Spleen (tissue), 11 donors: ENCODE results near the gene SERPINA12. TPM values are rescaled to one million over a fixed set of nuclear protein-coding genes. Genes with fewer than 3 reads are reported as not detected.

Experiments used
- DNase-seq: peaks from one replicate; pipeline ENCODE4 v3.0.0-alpha.2; 2020
- H3K27ac ChIP-seq, 8 donors: fragments of 200-600 bp; sonication (generic) in 7 of 8; 1 replicate in 4 of 8; 2 replicates in 4 of 8; pipeline versions ENCODE4 v1.5.0 to v1.8.0; 2016 to 2021; ENCODE audit warnings: inconsistent platforms in 4 of 8, mild to moderate bottlenecking in 4 of 8, moderate library complexity in 1 of 8
- H3K27me3 ChIP-seq, 7 donors: fragments of 200-600 bp; sonication (generic) in 6 of 7; replicated peaks in 1 of 7; 1 replicate in 4 of 7; 2 replicates in 3 of 7; pipeline versions ENCODE4 v1.5.0 to v1.8.0; 2016 to 2021; ENCODE audit warnings: inconsistent platforms in 3 of 7, mild to moderate bottlenecking in 1 of 7
- H3K36me3 ChIP-seq, 6 donors: fragments of 200-600 bp; sonication (generic) in 5 of 6; 1 replicate in 4 of 6; 2 replicates in 2 of 6; pipeline versions ENCODE4 v1.5.0 to v1.8.0; 2016 to 2021; ENCODE audit warnings: inconsistent platforms in 2 of 6
- H3K4me1 ChIP-seq, 6 donors: fragments of 200-600 bp; sonication (generic) in 5 of 6; 1 replicate in 3 of 6; 2 replicates in 3 of 6; pipeline versions ENCODE4 v1.5.0 to v1.8.0; 2016 to 2021; ENCODE audit warnings: inconsistent platforms in 3 of 6
- H3K4me3 ChIP-seq, 8 donors: fragments of 200-600 bp; sonication (generic) in 7 of 8; 1 replicate in 4 of 8; 2 replicates in 4 of 8; pipeline versions ENCODE4 v1.5.0 to v1.8.0; 2016 to 2021; ENCODE audit warnings: inconsistent platforms in 4 of 8, mild to moderate bottlenecking in 4 of 8, moderate library complexity in 2 of 8
- H3K9me3 ChIP-seq, 8 donors: fragments of 200-600 bp; sonication (generic) in 7 of 8; 1 replicate in 4 of 8; 2 replicates in 4 of 8; pipeline versions ENCODE4 v1.5.0 to v1.8.0; 2016 to 2021; ENCODE audit warnings: inconsistent platforms in 4 of 8
- CTCF ChIP-seq, 11 experiments: fragments of 200-600 bp in 7 of 11; fragments of 450-650 bp in 4 of 11; sonication (generic) in 4 of 11; IDR thresholded peaks in 8 of 11; conservative IDR thresholded peaks in 3 of 11; 1 replicate in 7 of 11; 2 replicates in 4 of 11; pipeline versions ENCODE4 v1.4.0 to v1.8.0; 2016 to 2021; ENCODE audit warnings: antibody characterized with exemption in 11 of 11, inconsistent platforms in 4 of 11, mild to moderate bottlenecking in 1 of 11
- POLR2A ChIP-seq, 3 donors: fragments of 450-650 bp; IDR thresholded peaks; one replicate each; pipeline ENCODE4 v1.5.1; 2017; ENCODE audit warnings: antibody characterized with exemption in 3 of 3, mild to moderate bottlenecking in 1 of 3
- POLR2AphosphoS5 ChIP-seq, 3 donors: sonication (generic); formaldehyde crosslinking; IDR thresholded peaks; one replicate each; pipeline ENCODE4 v1.5.1; 2017; ENCODE audit warnings: antibody characterized with exemption in 3 of 3
- WGBS, 5 donors: extraction: QIAGEN DNeasy Blood & Tissue Kit in 3 of 5; methylation state at CpG; one replicate each; pipeline versions ENCODE4 v1.1.5 to v1.1.7; 2013 to 2018; 5-methylcytosine and 5-hydroxymethylcytosine counted together
- intact Hi-C: fragments of 100-400 bp; cut with DNase I; formaldehyde crosslinking; loops from one replicate; pipeline ENCODE4 v1.15.0; 2023; ENCODE audit warnings: low total_unique reads
- polyA plus RNA-seq, 3 donors: library from polyadenylated mRNA; stranded (reverse); fragments of 200-250 nt; gene quantifications; one replicate each; pipeline ENCODE4 v1.2.1, GENCODE V29; 2013
- total RNA-seq, 7 donors: library from RNA; depleted of rRNA in 3 of 7; stranded (reverse); fragments of >200 nt in 3 of 7; fragmentation: NEBNext Ultra II Directional in 4 of 7; extraction: Animal tissue kit (Norgen Biotek cat#: 25700) in 4 of 7; gene quantifications; one replicate each; pipeline versions ENCODE4 v1.1.0 to v1.2.1, GENCODE V29; 2016 to 2021
- donor health status: healthy with polysubstance abuse.
- donor health status: DM: no; HTN: no; CAD: no; lungs with moderate emphysema.
- donor health status: DM: no; HTN: no; CAD: no.
- donor health status: Bipolar disorder and iron deficiency.
- donor health status: healthy.
- donor health status: DM: no; HTN: no; CAD: no.
- donor health status: DM: yes; HTN: yes; CAD: no.

Gene SERPINA12
- total and polyA plus RNA-seq, 10 donors = not detected

GRCh38 chr14:94465042-94465441, 44.2 kb downstream of the SERPINA12 start:
- WGBS, 5 donors = 80 to 86% (median 81%) methylated on average over 5 of the region's 5 CpGs
- Histone ChIP-seq H3K4me3 (no peak overlapping the region), H3K9me3 (peaks cover 0 to 30% (median 18%) of the 10 kb centered on the region in 8 donors), H3K27me3 (peaks cover 0 to 8% (median 0%) of the 10 kb centered on the region in 7 donors), H3K4me1 (no peaks in the 10 kb centered on the region), H3K27ac (no peak overlapping the region), H3K36me3 (no peaks in the 10 kb centered on the region)
- TF ChIP-seq CTCF (IDR thresholded peaks at IDR 0.05 in 8 of 11, conservative IDR thresholded peaks at IDR 0.05 in 3 of 11) (no peak), POLR2AphosphoS5 (IDR thresholded peaks at IDR 0.05) (no peak), POLR2A (IDR thresholded peaks at IDR 0.05) (no peak)
- intact Hi-C loops = no loop called here
- DNase-seq = no peak

- Histone ChIP-seq H3K27me3 (peaks cover 0 to 8% (median 0%) of the 10 kb centered on the region in 7 donors), H3K36me3 (no peaks in the 10 kb centered on the region), H3K4me3 (no peak overlapping the region), H3K27ac (no peak overlapping the region), H3K9me3 (peaks cover 0 to 32% (median 18%) of the 10 kb centered on the region in 8 donors), H3K4me1 (no peaks in the 10 kb centered on the region)
- intact Hi-C loops = no loop called here
- DNase-seq = no peak
- no peak for TF ChIP-seq CTCF (IDR thresholded peaks at IDR 0.05 in 8 of 11, conservative IDR thresholded peaks at IDR 0.05 in 3 of 11)
- TF ChIP-seq POLR2A (IDR thresholded peaks at IDR 0.05) = no peak
- TF ChIP-seq POLR2AphosphoS5 (IDR thresholded peaks at IDR 0.05) = no peak
- WGBS, 5 donors = 84 to 94% (median 88%) methylated on average over 5 of the region's 5 CpGs
Observed at GRCh38 chr14:94464290-94464689, 45.0 kb downstream of the SERPINA12 start.

- H3K27me3 ChIP-seq = peaks cover 0 to 8% (median 0%) of the 10 kb centered on the region in 7 donors
- WGBS, 5 donors = 83 to 93% (median 88%) methylated on average over 7 of the region's 7 CpGs
- H3K4me1 ChIP-seq = no peaks in the 10 kb centered on the region
- DNase-seq = no peak
- TF ChIP-seq POLR2A (IDR thresholded peaks at IDR 0.05) (no peak), POLR2AphosphoS5 (IDR thresholded peaks at IDR 0.05) (no peak), CTCF (IDR thresholded peaks at IDR 0.05 in 8 of 11, conservative IDR thresholded peaks at IDR 0.05 in 3 of 11) (no peak)
- H3K9me3 ChIP-seq = peaks cover 0 to 45% (median 18%) of the 10 kb centered on the region in 8 donors
- intact Hi-C loops = no loop called here
- no peak overlapping the region for H3K27ac ChIP-seq
- no peaks in the 10 kb centered on the region for H3K36me3 ChIP-seq
- no peak overlapping the region for H3K4me3 ChIP-seq
Observed at GRCh38 chr14:94462763-94463572, 46.3 kb downstream of the SERPINA12 start.

- H3K4me1 ChIP-seq = no peaks in the 10 kb centered on the region
- peaks cover 0 to 51% (median 18%) of the 10 kb centered on the region in 8 donors for H3K9me3 ChIP-seq
- DNase-seq = no peak
- peaks cover 0 to 8% (median 0%) of the 10 kb centered on the region in 7 donors for H3K27me3 ChIP-seq
- TF ChIP-seq CTCF (IDR thresholded peaks at IDR 0.05 in 8 of 11, conservative IDR thresholded peaks at IDR 0.05 in 3 of 11) (no peak), POLR2A (IDR thresholded peaks at IDR 0.05) (no peak), POLR2AphosphoS5 (IDR thresholded peaks at IDR 0.05) (no peak)
- no peak overlapping the region for H3K27ac ChIP-seq
- 89 to 95% (median 90%) methylated on average over 6 of the region's 6 CpGs for WGBS, 5 donors
- H3K36me3 ChIP-seq = no peaks in the 10 kb centered on the region
- intact Hi-C loops = no loop called here
- no peak overlapping the region for H3K4me3 ChIP-seq
Observed at GRCh38 chr14:94462219-94462551, 47.1 kb downstream of the SERPINA12 start.
